IMR-90 (cell line): Measurements from ENCODE around the gene CCDC117. TPM values are rescaled to one million over a fixed set of nuclear protein-coding genes. Genes with fewer than 3 reads are reported as not detected.

Experiments
- ATAC-seq: fragments of 200-7000 bp; cut with Tn5 transposase; 2 replicates; pipeline ENCODE4 v1.9.1; 2020; ENCODE audit warnings: low read depth, mild to moderate bottlenecking, moderate library complexity
- BruUV-seq: library from RNA; stranded (reverse); fragments of 400-500 nt; replicated peaks from 2 replicates; lab custom pipeline; 2021; lab: Mats Ljungman, UMichigan
- CTCF ChIA-PET: fragments of 300-600 bp; formaldehyde crosslinking; extraction: SDS; loops from one replicate; lab custom pipeline; 2021; ENCODE audit warnings: antibody characterized with exemption; lab: Yijun Ruan, JAX
- POLR2A ChIA-PET: fragments of 300-600 bp; sonication (Branson Sonifier 250); formaldehyde crosslinking; loops from one replicate; lab custom pipeline; 2022; ENCODE audit warnings: antibody characterized with exemption; ENCODE audit not compliant: unreplicated experiment; lab: Charles Lee
- DNase-seq: peaks from one replicate; pipeline ENCODE4 v3.0.0; 2013
- H2AFZ ChIP-seq: replicated peaks from 2 replicates; pipeline ENCODE3; 2013; ENCODE audit warnings: low read length, mild to moderate bottlenecking; ENCODE audit not compliant: poor library complexity
- H2AK5ac ChIP-seq: 2 replicates; pipeline ENCODE4 v1.6.1; 2013; ENCODE audit warnings: low read depth, low read length, inconsistent platforms
- H2AK9ac ChIP-seq: replicated peaks from 2 replicates; pipeline ENCODE3; 2013; ENCODE audit warnings: mild to moderate bottlenecking, low read depth, low read length, moderate library complexity; ENCODE audit not compliant: poor library complexity
- H2BK120ac ChIP-seq: 2 replicates; pipeline ENCODE4 v1.6.1; 2013; ENCODE audit warnings: low read depth, low read length, inconsistent platforms
- H2BK15ac ChIP-seq: 3 replicates; pipeline ENCODE4 v1.6.1; 2013; ENCODE audit warnings: low read depth, low read length, inconsistent platforms
- H2BK20ac ChIP-seq: 2 replicates; pipeline ENCODE4 v1.6.1; 2013; ENCODE audit warnings: low read depth, mild to moderate bottlenecking, inconsistent platforms, low read length, moderate library complexity
- H2BK5ac ChIP-seq: 2 replicates; pipeline ENCODE4 v1.6.1; 2013; ENCODE audit warnings: mild to moderate bottlenecking, low read depth, low read length, inconsistent platforms; ENCODE audit not compliant: poor library complexity, severe bottlenecking
- H3K14ac ChIP-seq: replicated peaks from 2 replicates; pipeline ENCODE4 v1.6.1; 2013; ENCODE audit warnings: low read depth, low read length, inconsistent platforms
- H3K18ac ChIP-seq: 2 replicates; pipeline ENCODE4 v1.6.1; 2013; ENCODE audit warnings: low read depth, low read length, control low read depth
- H3K23ac ChIP-seq: 2 replicates; pipeline ENCODE4 v1.6.1; 2013; ENCODE audit warnings: low read depth, low read length, inconsistent platforms
- H3K27ac ChIP-seq: 2 replicates; pipeline ENCODE4 v1.5.1; 2013; ENCODE audit warnings: mild to moderate bottlenecking, control low read depth, low read length; ENCODE audit not compliant: insufficient read depth
- H3K27me3 ChIP-seq: 2 replicates; pipeline ENCODE4 v1.6.1; 2013; ENCODE audit warnings: low read length; ENCODE audit not compliant: control insufficient read depth, insufficient read depth
- H3K36me3 ChIP-seq: 2 replicates; pipeline ENCODE4 v1.6.1; 2013; ENCODE audit warnings: low read length, mixed read lengths; ENCODE audit not compliant: control insufficient read depth, insufficient read depth
- H3K4ac ChIP-seq: 2 replicates; pipeline ENCODE4 v1.6.1; 2013; ENCODE audit warnings: low read depth, low read length, inconsistent platforms
- H3K4me1 ChIP-seq: 2 replicates; pipeline ENCODE4 v1.6.1; 2013; ENCODE audit warnings: low read length, mixed read lengths; ENCODE audit not compliant: control insufficient read depth, insufficient read depth
- H3K4me2 ChIP-seq: 2 replicates; pipeline ENCODE4 v1.6.1; 2013; ENCODE audit warnings: low read depth, mild to moderate bottlenecking, control low read depth, low read length, moderate library complexity
- H3K4me3 ChIP-seq: 2 replicates; pipeline ENCODE4 v1.5.1; 2013; ENCODE audit warnings: low read depth, mild to moderate bottlenecking, control low read depth, low read length, moderate library complexity; ENCODE audit not compliant: insufficient read depth
- H3K56ac ChIP-seq: 2 replicates; pipeline ENCODE4 v1.6.1; 2013; ENCODE audit warnings: low read length, inconsistent platforms; ENCODE audit not compliant: insufficient read depth; ENCODE audit errors: extremely low read depth
- H3K79me1 ChIP-seq, 2 experiments: 2 replicates each; pipeline ENCODE4 v1.6.1; 2013; ENCODE audit warnings: low read length in 2 of 2, inconsistent platforms in 1 of 2, low read depth in 1 of 2
- H3K9ac ChIP-seq: 2 replicates; pipeline ENCODE4 v1.6.1; 2013; ENCODE audit warnings: low read depth, low read length, control low read depth
- H3K9me1 ChIP-seq: 2 replicates; pipeline ENCODE4 v1.6.1; 2013; ENCODE audit warnings: low read length, inconsistent platforms; ENCODE audit not compliant: insufficient read depth
- H3K9me3 ChIP-seq: 2 replicates; pipeline ENCODE4 v1.6.1; 2013; ENCODE audit warnings: low read length; ENCODE audit not compliant: control insufficient read depth, insufficient read depth
- H4K20me1 ChIP-seq: 2 replicates; pipeline ENCODE4 v1.6.1; 2013; ENCODE audit warnings: low read length, inconsistent platforms; ENCODE audit not compliant: insufficient read depth
- H4K5ac ChIP-seq: 2 replicates; pipeline ENCODE4 v1.6.1; 2013; ENCODE audit warnings: mild to moderate bottlenecking, low read depth, low read length, control low read depth
- H4K8ac ChIP-seq, 2 experiments: 2 replicates each; pipeline ENCODE4 v1.6.1; 2013; ENCODE audit warnings: low read depth in 2 of 2, low read length in 2 of 2, control low read depth in 1 of 2, inconsistent platforms in 1 of 2
- H4K91ac ChIP-seq: 2 replicates; pipeline ENCODE4 v1.6.1; 2013; ENCODE audit warnings: low read depth, low read length, inconsistent platforms; ENCODE audit not compliant: insufficient read depth
- BHLHE40 ChIP-seq: fragments of 150-350 bp; IDR thresholded peaks from 2 replicates; pipeline ENCODE4 v1.6.1; 2016; ENCODE audit warnings: mild to moderate bottlenecking, low read depth, low read length
- CEBPB ChIP-seq: IDR thresholded peaks from 2 replicates; pipeline ENCODE4 v1.6.1; 2012; ENCODE audit warnings: low read depth, low read length, improper control_type of control experiment
- CTCF ChIP-seq: conservative IDR thresholded peaks from 2 replicates; pipeline ENCODE4 v1.5.1; 2012; ENCODE audit warnings: mild to moderate bottlenecking, low read depth, low read length, improper control_type of control experiment
- ELK1 ChIP-seq: fragments of 150-350 bp; IDR thresholded peaks from 2 replicates; pipeline ENCODE4 v1.6.1; 2016; ENCODE audit warnings: low read depth, mild to moderate bottlenecking, low read length, moderate library complexity, borderline replicate concordance
- MXI1 ChIP-seq: IDR thresholded peaks from 2 replicates; pipeline ENCODE4 v1.6.1; 2012; ENCODE audit warnings: low read depth, mild to moderate bottlenecking, low read length, moderate library complexity, borderline replicate concordance
- POLR2A ChIP-seq: IDR thresholded peaks from 2 replicates; pipeline ENCODE4 v1.6.1; 2012; ENCODE audit warnings: mild to moderate bottlenecking, low read depth, low read length
- SMC3 ChIP-seq: fragments of 150-350 bp; IDR thresholded peaks from 2 replicates; pipeline ENCODE4 v1.6.1; 2016; ENCODE audit warnings: low read depth, mild to moderate bottlenecking, antibody characterized with exemption, low read length, moderate library complexity
- WGBS, 2 experiments: methylation state at CpG; one replicate each; pipeline versions ENCODE4 v1.1.5 to v1.1.7; 2013; ENCODE audit warnings: missing lambda C conversion rate in 2 of 2; ENCODE audit not compliant: insufficient read length in 1 of 2; ENCODE audit errors: extremely low coverage in 2 of 2; 5-methylcytosine and 5-hydroxymethylcytosine counted together
- dilution Hi-C: fragments of 300-500 bp; cut with HindIII; formaldehyde crosslinking; loops from one replicate; pipeline ENCODE4 v1.14.3; 2018; ENCODE audit warnings: low sequenced_read_pairs; ENCODE audit not compliant: unreplicated experiment
- in situ Hi-C: fragments of 300-500 bp; cut with MboI; formaldehyde crosslinking; loops from 3 replicates; pipeline ENCODE4 v1.14.3; 2019; ENCODE audit warnings: low sequenced_read_pairs, inconsistent platforms, mixed read lengths
- intact Hi-C: fragments of 100-400 bp; cut with micrococcal nuclease; formaldehyde crosslinking; loops from 2 replicates; pipeline ENCODE4 v1.10.0; 2022
- polyA plus RNA-seq, 3 experiments: library from polyadenylated mRNA; depleted of rRNA; stranded (reverse); fragments of >200 nt; gene quantifications; 2 replicates each; pipeline ENCODE4 v1.2.3, GENCODE V29; 2012; ENCODE audit warnings: low replicate concordance in 1 of 3
- total RNA-seq: library from RNA; depleted of rRNA; stranded (reverse); fragments of >200 nt; gene quantifications from 2 replicates; pipeline ENCODE4 v1.2.3, GENCODE V29; 2012

The CCDC117 gene
- total and polyA plus RNA-seq, 2 of the 4 experiments (the other 2 are of a cell fraction), result 5.9 to 7.0 TPM

- Histone ChIP-seq H2BK5ac (no peak overlapping the region), H3K56ac (no peak overlapping the region), H3K23ac (no peak overlapping the region), H3K79me1 (peaks cover 0 to 5% of the 10 kb centered on the region in 2 experiments; a peak in 1 of 4 replicates), H3K4me2 (no peak overlapping the region), H4K20me1 (no peaks in the 10 kb centered on the region), H4K5ac (no peak overlapping the region), H2AK9ac (no peak overlapping the region), H3K27me3 (no peaks in the 10 kb centered on the region), H3K27ac (no peak overlapping the region), H2BK120ac (no peak overlapping the region), H4K8ac (no peak overlapping the region), H4K91ac (no peak overlapping the region), H2AK5ac (no peak overlapping the region), H2BK15ac (no peak overlapping the region), H3K14ac (no peak overlapping the region), H3K9ac (no peak overlapping the region), H3K9me1 (peaks cover 8% of the 10 kb centered on the region), H3K9me3 (no peaks in the 10 kb centered on the region), H3K4me1 (peaks cover 2% of the 10 kb centered on the region), H2AFZ (no peak overlapping the region), H2BK20ac (no peak overlapping the region), H3K18ac (no peak overlapping the region), H3K4me3 (no peak overlapping the region), H3K4ac (no peak overlapping the region), H3K36me3 (peaks cover 2% of the 10 kb centered on the region; the same call in 1 of the 2 replicates)
- CTCF ChIA-PET, result interaction anchor here (1.3 kb wide), 1 partner anchor 10 kb away, joined by 3 read pairs; no protein-coding TSS in a partner anchor
- dilution Hi-C loops, result no loop called here
- in situ Hi-C loops, result no loop called here
- DNase-seq (no peak), ATAC-seq (no peak)
- no peak for TF ChIP-seq ELK1
- TF ChIP-seq CTCF, result no peak
- no peak for TF ChIP-seq SMC3
- TF ChIP-seq CEBPB, result no peak
- TF ChIP-seq POLR2A, result no peak
- TF ChIP-seq BHLHE40, result no peak
- TF ChIP-seq MXI1, result no peak
- no TSS peak for BruUV-seq
- POLR2A ChIA-PET, result no interaction called here
- intact Hi-C loops, result no loop called here
- WGBS, 2 experiments, result no CpG with 5 or more reads among the region's 3 CpGs
These were observed 42.3 kb upstream of the CCDC117 start for GRCh38 chr22:28730179-28730578.
